ENCODE measurements around the gene SLC22A31. TPM values are rescaled to one million over a fixed set of nuclear protein-coding genes. Genes with fewer than 3 reads are reported as not detected.

The SLC22A31 gene
- total RNA-seq, 2 donors from 2014 or later = 1.6 to 3.7 TPM

DNA sequence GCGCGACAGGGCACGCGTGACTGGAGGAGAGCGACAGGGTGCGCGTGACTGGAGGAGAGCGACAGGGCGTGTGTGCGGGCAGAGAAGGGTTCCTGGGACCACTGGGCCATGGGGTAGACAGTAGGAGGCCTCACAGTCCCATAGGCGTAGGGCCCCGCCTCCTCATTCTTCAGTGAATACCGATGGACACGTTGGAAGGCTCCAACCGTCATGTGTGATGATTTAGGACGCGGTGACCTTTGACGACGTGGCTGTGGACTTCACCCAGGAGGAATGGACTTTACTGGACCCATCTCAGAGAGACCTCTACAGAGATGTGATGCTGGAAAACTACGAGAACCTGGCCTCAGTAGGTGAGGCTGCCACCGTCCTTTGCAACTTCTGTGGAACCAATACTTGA, 22.6 kb upstream of the SLC22A31 start:
- H3K9me3 Mint-ChIP-seq = peaks cover 5 to 12% of the 10 kb centered on the region in 2 donors
- peaks cover 40% of the 10 kb centered on the region in 2 donors for H3K36me3 Mint-ChIP-seq
- ATAC-seq (no peak), DNase-seq (ENCODE audit: low spot score in 2 of 2) (no peak)
- no peak overlapping the region for H3K27ac Mint-ChIP-seq

- H3K36me3 Mint-ChIP-seq = peaks cover 27 to 32% of the 10 kb centered on the region in 2 donors
- DNase-seq (ENCODE audit: low spot score in 2 of 2) (no peak), ATAC-seq (no peak)
- peaks cover 1 to 2% of the 10 kb centered on the region in 2 donors for H3K9me3 Mint-ChIP-seq
- no peak overlapping the region for H3K27ac Mint-ChIP-seq
Measured at GRCh38 chr16:89221604-89222003, 21.3 kb upstream of the SLC22A31 start.

GRCh38 chr16:89219365-89219764, 19.0 kb upstream of the SLC22A31 start:
- H3K36me3 Mint-ChIP-seq = peaks cover 6 to 12% of the 10 kb centered on the region in 2 donors
- DNase-seq (ENCODE audit: low spot score in 2 of 2) (no peak), ATAC-seq (no peak)
- peak overlapping the region in 1 of 2 donors; percentile 29 for H3K27ac Mint-ChIP-seq
- no peaks in the 10 kb centered on the region for H3K9me3 Mint-ChIP-seq

GRCh38 chr16:89217388-89218191, 17.3 kb upstream of the SLC22A31 start, which contains the start of gene ZNF778:
Gene ZNF778, plus strand, starts transcription at chr16:89217703. Its CDS starts 3,425 bp downstream, at chr16:89221128.
- Mint-ChIP-seq H3K9me3 (no peaks in the 10 kb centered on the region), H3K36me3 (peaks cover 2 to 9% of the 10 kb centered on the region in 2 donors), H3K27ac (peak within 1 kb of the TSS; percentile 89 to 91)
- DNase-seq (ENCODE audit: low spot score in 2 of 2) (peak; percentile 82 to 90), ATAC-seq (peak; percentile 87 to 94)

- ATAC-seq (no peak), DNase-seq (ENCODE audit: low spot score in 2 of 2) (no peak)
- H3K36me3 Mint-ChIP-seq = peaks cover 0 to 5% of the 10 kb centered on the region in 2 donors
- no peaks in the 10 kb centered on the region for H3K9me3 Mint-ChIP-seq
- H3K27ac Mint-ChIP-seq = peak overlapping the region; percentile 89 to 91
Measured at GRCh38 chr16:89217138-89217387, 16.7 kb upstream of the SLC22A31 start.

DNA sequence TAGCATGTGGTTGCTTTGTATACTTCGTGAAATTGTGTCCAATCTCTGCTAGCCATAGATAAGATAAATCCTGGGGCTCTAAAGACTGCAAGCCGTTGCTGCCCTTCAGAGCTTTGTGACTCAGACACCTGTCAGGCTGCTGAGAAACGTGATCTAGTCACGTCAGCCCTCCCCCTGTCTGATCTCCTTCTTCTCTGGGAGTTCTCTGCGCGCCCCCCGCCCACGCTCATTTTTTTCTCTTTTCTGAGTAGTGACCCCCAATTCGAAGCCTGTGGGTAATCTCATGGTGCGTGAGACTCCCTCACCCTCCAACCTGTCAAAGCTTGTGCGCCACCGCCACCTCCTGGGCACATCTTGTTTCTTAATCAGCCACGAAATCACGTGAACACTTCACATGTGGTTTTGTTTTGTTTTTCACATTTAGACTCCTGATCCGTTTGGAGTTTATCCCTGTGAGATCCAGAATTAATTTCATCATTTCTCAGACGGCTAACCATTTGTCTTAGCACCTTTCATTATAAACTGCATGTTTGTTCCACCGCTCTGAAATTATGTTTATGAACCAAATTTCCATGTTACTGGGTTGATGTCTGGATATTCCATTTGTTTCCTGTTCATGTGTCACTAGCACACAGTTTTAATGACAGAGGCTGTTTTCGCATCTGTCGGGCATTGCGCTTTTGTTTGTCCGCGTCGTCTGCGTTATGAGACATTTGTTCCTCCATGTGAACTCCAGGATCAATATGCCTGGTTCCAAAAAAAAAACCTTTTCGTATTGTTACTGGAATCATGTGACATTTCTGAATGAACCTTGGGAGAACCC, 16.2 kb upstream of the SLC22A31 start:
- DNase-seq (ENCODE audit: low spot score in 2 of 2) (peak; percentile 74 to 80), ATAC-seq (peak; percentile 71 to 79)
- peaks cover 0 to 5% of the 10 kb centered on the region in 2 donors for H3K36me3 Mint-ChIP-seq
- H3K9me3 Mint-ChIP-seq = no peaks in the 10 kb centered on the region
- H3K27ac Mint-ChIP-seq = peak overlapping the region; percentile 89 to 91

GRCh38 chr16:89210904-89211515, 10.7 kb upstream of the SLC22A31 start:
- no peak overlapping the region for H3K27ac Mint-ChIP-seq
- no peaks in the 10 kb centered on the region for H3K36me3 Mint-ChIP-seq
- ATAC-seq = no peak
- DNase-seq (ENCODE audit: low spot score in 2 of 2) = no peak
- H3K9me3 Mint-ChIP-seq = no peaks in the 10 kb centered on the region

DNA sequence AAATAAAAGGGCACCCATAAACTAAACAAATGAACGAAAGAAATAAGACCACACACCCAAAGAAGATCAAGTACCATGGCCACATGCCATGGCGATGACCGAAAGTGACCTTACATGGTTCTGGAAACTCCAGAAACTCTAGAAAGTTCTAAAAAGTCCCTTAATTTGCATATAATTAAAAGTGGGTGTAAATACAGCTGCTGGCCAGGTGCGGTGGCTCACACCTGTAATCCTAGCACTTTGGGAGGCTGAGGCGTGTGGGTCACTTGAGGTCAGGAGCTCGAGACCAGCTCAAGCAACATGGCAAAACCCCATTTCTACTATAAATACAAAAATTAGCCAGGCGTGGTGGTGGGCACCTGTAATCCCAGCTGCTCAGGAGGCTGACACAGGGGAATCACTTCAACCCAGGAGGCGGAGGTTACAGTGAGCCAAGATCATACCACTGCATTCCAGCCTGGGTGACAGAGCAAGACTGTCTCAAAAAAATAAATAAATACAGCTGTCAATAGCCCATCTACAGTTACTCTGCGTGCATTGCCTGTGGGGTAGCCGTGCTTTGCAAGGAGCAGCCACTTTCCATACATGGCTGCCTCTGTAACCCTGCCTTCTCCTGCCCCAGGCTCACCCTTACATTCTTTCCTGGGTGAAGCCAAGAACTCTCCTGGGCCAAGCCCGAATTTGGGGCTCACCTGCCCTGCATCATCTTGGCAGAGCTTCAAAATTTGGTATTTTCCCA, 10.0 kb upstream of the SLC22A31 start:
- ATAC-seq (no peak), DNase-seq (ENCODE audit: low spot score in 2 of 2) (no peak)
- Mint-ChIP-seq H3K36me3 (no peaks in the 10 kb centered on the region), H3K9me3 (no peaks in the 10 kb centered on the region), H3K27ac (no peak overlapping the region)

DNA sequence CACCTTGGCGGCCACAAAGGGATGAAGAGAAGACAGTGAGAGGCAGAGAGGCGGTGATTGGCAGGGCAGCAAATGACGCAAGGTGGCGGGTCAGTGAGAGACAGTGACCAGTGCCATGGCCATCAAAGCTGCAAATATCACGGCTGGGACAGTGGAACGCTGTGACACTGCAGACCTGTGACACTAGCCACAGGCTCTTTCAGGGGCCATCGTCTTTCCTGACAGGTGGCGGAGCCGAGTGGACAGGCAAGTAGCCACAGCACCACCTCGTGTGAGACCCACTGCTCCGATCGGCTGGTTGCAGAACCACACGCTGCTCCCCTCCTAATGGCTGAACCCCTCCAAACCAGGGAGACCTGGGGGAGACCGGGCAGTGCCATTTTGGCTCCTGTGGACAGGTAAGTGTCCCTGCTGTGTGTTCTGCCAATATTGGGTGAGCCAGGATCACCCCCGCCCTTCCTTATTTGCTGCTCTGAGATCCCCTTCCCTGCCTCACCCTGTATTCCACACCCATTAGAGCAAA, 9.2 kb upstream of the SLC22A31 start:
- no peak for ATAC-seq
- no peak for DNase-seq (ENCODE audit: low spot score in 2 of 2)
- Mint-ChIP-seq H3K9me3 (no peaks in the 10 kb centered on the region), H3K36me3 (no peaks in the 10 kb centered on the region), H3K27ac (no peak overlapping the region)

DNA sequence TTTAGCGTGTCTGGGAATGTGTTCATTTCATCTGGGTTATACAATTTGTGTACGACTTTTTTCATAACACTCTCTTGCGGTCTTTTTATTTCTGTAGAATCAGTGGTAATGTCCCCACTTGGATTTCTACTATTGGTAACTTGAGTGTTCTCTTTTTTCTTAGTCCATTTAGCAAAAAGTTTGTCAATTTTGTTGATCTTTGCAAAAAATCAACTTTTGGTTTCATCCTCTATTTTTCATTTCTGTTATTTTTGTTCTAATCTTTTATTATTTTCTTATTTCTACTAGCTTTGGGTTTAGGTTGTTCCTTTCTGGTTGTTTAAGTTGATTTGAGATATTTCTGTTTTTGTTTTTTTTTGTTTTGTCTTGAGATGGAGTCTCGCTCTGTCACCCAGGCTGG, 7.7 kb upstream of the SLC22A31 start:
- no peak overlapping the region for H3K27ac Mint-ChIP-seq
- no peak for DNase-seq (ENCODE audit: low spot score in 2 of 2)
- ATAC-seq = no peak
- H3K9me3 Mint-ChIP-seq = no peaks in the 10 kb centered on the region
- H3K36me3 Mint-ChIP-seq = peaks cover 3 to 4% of the 10 kb centered on the region in 2 donors

GRCh38 chr16:89202422-89203215, 2.3 kb upstream of the SLC22A31 start:
- peaks cover 8 to 9% of the 10 kb centered on the region in 2 donors for H3K36me3 Mint-ChIP-seq
- ATAC-seq = no peak
- no peak overlapping the region for H3K27ac Mint-ChIP-seq
- DNase-seq (ENCODE audit: low spot score in 2 of 2) = no peak
- no peaks in the 10 kb centered on the region for H3K9me3 Mint-ChIP-seq

DNA sequence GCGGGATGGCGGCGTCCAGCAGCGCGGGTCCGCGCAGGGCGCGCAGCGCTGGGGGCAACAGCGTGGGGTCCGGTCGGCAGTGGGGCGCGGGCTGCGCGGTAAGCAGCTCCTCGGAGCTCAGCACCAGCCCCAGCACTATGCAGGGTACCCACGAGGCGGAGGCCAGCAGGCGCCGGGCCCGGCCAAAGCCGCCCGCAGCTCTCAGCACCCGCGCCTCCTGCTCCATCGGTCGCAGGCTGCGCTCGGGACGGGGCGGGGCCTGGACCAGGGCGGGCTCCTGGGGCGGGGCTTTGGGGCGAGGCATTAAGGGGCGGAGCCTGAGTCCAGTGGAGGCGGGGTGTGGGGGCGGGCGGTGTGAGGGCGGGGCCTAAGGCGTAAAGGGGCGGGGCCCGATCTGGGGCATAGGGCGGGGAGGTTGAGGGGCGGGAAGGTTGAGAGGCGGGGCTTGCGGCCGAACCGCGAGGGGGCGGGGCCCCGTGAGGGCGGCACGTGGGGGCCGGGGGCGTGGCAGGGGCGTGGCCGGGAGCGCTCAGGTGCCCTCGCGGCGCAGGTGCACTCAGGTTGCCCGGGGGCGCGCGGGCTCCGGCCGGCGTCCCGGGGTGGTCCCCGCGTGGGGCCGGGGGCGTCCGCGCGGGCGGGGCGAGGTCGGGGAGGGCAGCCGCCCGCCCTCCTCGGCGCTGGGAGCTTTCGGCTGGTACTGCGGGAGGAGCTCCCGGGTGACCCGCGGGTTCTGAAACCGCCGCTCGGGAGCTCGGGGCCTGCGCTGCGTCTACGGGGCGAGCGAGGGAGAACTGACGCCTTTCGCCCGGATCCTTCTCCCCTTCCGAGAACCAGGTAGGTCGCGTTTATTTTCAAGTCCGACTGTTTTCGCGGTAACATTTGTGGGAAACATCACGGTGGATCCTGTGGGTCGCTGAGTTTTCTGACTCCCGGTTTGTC, 1.4 kb upstream of the SLC22A31 start:
- peaks cover 8 to 9% of the 10 kb centered on the region in 2 donors for H3K36me3 Mint-ChIP-seq
- no peak overlapping the region for H3K27ac Mint-ChIP-seq
- DNase-seq (ENCODE audit: low spot score in 2 of 2) = peak in 1 of 2 donors; percentile 86
- ATAC-seq = peak; percentile 85 to 91
- H3K9me3 Mint-ChIP-seq = no peaks in the 10 kb centered on the region

- DNase-seq (ENCODE audit: low spot score in 2 of 2) = no peak
- no peak overlapping the region for H3K27ac Mint-ChIP-seq
- peaks cover 8 to 9% of the 10 kb centered on the region in 2 donors for H3K36me3 Mint-ChIP-seq
- no peaks in the 10 kb centered on the region for H3K9me3 Mint-ChIP-seq
- ATAC-seq = peak in 1 of 2 donors; percentile 10
Measured at GRCh38 chr16:89200850-89201411, 594 bp upstream of the SLC22A31 start.

DNA sequence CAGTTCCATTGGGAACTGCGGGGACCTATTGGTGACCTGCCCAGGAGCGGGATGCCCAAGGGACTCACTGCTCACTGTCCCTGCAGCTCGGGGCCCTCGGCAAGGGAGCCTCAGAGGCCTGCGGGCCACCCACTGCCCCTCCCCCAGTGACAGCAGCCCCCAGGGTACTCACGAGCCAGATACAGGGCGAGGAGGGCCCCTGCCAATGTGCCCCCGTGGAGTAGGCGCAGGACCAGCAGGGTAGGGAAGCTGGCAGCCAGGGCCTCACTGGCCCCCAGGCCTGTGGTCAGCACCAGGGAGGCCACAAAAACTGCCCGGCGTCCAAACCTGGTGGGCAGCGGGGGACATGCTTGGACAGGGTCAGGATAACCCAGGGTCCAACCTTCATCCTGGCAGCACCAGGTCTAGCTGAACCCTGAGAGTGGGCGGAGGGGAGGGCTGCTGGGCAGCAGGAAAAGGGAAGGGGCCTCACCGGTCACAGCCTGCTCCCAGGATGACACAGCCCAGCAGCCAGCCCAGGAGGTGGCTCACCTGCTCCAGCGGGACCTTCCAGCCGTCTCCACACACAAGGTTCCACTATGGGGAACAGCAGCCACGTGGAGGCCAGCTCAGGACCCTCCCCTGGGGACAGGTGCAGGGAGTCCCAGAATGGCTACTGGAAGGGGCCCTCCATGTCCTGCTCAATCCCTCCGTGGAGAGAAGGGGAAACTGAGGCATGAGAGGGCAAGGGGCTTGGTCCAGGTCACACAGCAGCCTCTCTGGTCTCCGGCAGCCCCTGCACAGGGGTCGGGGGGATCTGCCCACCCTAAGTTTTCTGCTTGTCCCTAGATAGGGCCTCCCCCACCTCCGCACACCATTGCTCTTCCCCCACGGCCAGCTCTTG, 855 bp downstream of the SLC22A31 start:
- Mint-ChIP-seq H3K27ac (no peak overlapping the region), H3K9me3 (no peaks in the 10 kb centered on the region), H3K36me3 (peaks cover 8 to 9% of the 10 kb centered on the region in 2 donors)
- ATAC-seq (no peak), DNase-seq (ENCODE audit: low spot score in 2 of 2) (no peak)
